GM11168 (cell line): ENCODE results near the gene CHURC1.

Experiments used
- in situ Hi-C: fragments of 300-500 bp; cut with MboI; formaldehyde crosslinking; loops from one replicate; pipeline ENCODE4 v1.12.0; 2022; ENCODE audit warnings: low sequenced_read_pairs; ENCODE audit not compliant: unreplicated experiment

CHURC1 gene

DNA sequence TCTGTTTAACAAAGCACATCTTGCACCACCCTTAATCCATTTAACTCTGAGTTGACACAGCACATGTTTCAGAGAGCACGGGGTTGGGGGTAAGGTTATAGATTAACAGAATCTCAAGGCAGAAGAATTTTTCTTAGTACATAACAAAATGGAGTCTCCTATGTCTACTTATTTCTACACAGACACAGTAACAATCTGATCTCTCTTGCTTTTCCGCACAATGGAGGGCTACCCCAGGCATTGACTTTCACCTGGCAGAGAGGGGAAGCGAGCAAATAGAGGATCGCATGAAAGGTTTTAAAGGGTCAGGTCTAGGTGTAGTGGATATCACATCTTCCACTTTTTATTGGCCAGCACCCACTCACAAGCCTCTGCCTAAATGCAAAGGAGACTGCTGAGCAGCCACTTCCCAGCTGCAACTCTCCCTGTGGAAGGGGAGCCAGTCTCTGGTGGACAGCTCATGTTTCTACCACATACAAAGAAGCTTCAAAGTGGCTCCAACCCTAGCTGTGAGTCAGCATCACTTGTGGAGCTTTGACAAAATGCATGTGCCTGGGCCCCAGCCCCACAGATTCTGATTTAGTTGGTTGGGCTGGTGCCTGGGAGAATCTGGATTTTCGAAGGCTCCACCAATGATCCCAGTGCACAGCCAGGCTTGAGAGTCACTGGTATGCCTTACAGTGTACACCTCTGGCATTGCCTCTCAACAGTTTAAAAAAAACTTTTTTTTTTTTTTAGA lies 65.2 kb downstream of the CHURC1 start:
- in situ Hi-C loops, result loop anchor here (10.0 kb wide), 1 partner anchor 155 kb away; no protein-coding TSS in a partner anchor

DNA sequence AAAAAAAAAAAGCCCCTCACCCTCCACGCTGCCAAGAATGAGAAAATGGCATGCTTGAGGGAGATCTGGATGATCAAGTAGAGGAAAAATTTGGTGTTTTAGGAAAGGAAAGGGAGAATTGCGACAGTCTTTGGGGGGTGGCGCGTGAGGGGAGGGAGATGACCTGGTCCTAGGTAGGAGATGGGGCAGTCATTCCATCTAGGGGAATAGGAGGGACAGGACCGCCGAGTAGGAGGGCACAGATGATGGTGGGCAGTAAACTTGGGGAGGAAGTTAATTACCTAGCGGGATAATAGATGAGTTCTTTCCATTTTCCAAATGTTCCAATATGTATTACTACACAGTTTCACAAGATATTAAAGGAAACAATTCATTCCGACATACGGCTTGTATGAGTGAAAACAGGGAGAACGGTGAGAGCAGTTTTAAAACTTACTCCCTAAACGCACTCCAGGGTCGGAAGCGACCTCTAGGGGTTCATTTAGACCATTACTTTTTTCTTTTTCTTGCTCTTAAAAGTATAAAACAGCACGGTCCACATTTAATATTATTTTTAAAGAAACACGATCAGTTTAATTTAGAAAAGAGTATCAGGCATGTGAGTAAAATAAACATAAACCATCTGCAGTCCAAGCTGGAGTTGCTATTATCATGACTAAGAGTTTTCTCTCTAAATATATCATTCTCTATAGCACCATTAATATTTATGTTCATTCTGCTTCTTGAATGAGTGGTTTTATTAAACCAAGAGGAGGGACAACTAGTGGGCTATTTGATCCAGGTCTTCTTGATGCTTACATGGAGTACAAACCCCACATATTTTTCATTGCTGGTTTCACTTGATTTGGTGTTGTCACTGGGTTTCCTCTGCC lies 69.4 kb downstream of the CHURC1 start:
- in situ Hi-C loops, result no loop called here
